T follicular helper cell (primary cell): ENCODE results near the gene KRAS.
"Not testable (repeated sequence)": the region's sequence is repeated elsewhere in the genome, so short reads cannot be mapped to it uniquely, and the experiment has no call there.

ENCODE experiments used
- DNase-seq: peaks from one replicate; pipeline ENCODE4 v3.0.0-alpha.2; 2020; ENCODE audit warnings: low read depth
- total RNA-seq, 2 experiments: gene quantifications; one replicate each; lab custom pipeline; 2026; lab: John Stamatoyannopoulos, UW

Gene KRAS
- 64.6 to 95.4 reads per million in 2 experiments for total RNA-seq

- DNase-seq, result peak; percentile 87
These were observed at the start of gene KRAS for GRCh38 chr12:25250744-25251730. Gene KRAS, minus strand, starts transcription at chr12:25250929.

GRCh38 chr12:25296381-25296780 is 45.7 kb upstream of the KRAS start:
- DNase-seq, result no peak

- no peak for DNase-seq
These were observed 44.6 kb upstream of the KRAS start for GRCh38 chr12:25295361-25295760.

GRCh38 chr12:25293653-25294052 is 42.9 kb upstream of the KRAS start:
- no peak for DNase-seq

- DNase-seq, result not testable (repeated sequence)
These were observed 42.1 kb upstream of the KRAS start for GRCh38 chr12:25292810-25293221.

GRCh38 chr12:25287610-25288009 is 36.9 kb upstream of the KRAS start:
- DNase-seq, result no peak

- no peak for DNase-seq
These were observed 36.1 kb upstream of the KRAS start for GRCh38 chr12:25286837-25287236.

GRCh38 chr12:25284024-25284423 is 33.3 kb upstream of the KRAS start:
- DNase-seq, result no peak

GRCh38 chr12:25283006-25283405 is 32.3 kb upstream of the KRAS start:
- DNase-seq, result no peak

- DNase-seq, result no peak
These were observed 29.4 kb upstream of the KRAS start for GRCh38 chr12:25280082-25280481.

- DNase-seq, result no peak
These were observed 27.5 kb upstream of the KRAS start for GRCh38 chr12:25278269-25278668.

- DNase-seq, result no peak
These were observed 25.6 kb upstream of the KRAS start for GRCh38 chr12:25276199-25276937.

GRCh38 chr12:25271486-25272098 is 20.9 kb upstream of the KRAS start:
- DNase-seq, result no peak

GRCh38 chr12:25269701-25270100 is 19.0 kb upstream of the KRAS start:
- DNase-seq, result no peak

- no peak for DNase-seq
These were observed 15.8 kb upstream of the KRAS start for GRCh38 chr12:25266497-25266896.

GRCh38 chr12:25264862-25265261 is 14.1 kb upstream of the KRAS start:
- DNase-seq, result no peak

GRCh38 chr12:25264114-25264513 is 13.4 kb upstream of the KRAS start:
- no peak for DNase-seq

- no peak for DNase-seq
These were observed 12.9 kb upstream of the KRAS start for GRCh38 chr12:25263594-25263993.

GRCh38 chr12:25262389-25263074 is 11.8 kb upstream of the KRAS start:
- DNase-seq, result no peak

- no peak for DNase-seq
These were observed 7.0 kb upstream of the KRAS start for GRCh38 chr12:25257590-25258324.

GRCh38 chr12:25256826-25257225 is 6.1 kb upstream of the KRAS start:
- no peak for DNase-seq
